CD14-positive monocyte (primary cell): ENCODE data around the gene PHLDB3. TPM values are rescaled to one million over a fixed set of nuclear protein-coding genes. Genes with fewer than 3 reads are reported as not detected.
A peak's percentile ranks its signal among the peaks of the same experiment; 100 is the strongest.

Source experiments
- DNase-seq, 3 donors: peaks; one replicate each; pipeline ENCODE4 v3.0.0-alpha.2; 2011 to 2022
- H2AFZ ChIP-seq: 2 replicates; pipeline ENCODE4 v1.6.0; 2012; ENCODE audit warnings: mild to moderate bottlenecking, low read depth, low read length, inconsistent platforms; ENCODE audit not compliant: insufficient read depth, poor library complexity, severe bottlenecking
- H3K27ac ChIP-seq, 2 donors: 1 replicate in 1 of 2; 2 replicates in 1 of 2; pipeline ENCODE4 v1.5.1; 2012 to 2013; ENCODE audit warnings: low read length in 2 of 2, control low read depth in 1 of 2, inconsistent platforms in 1 of 2, low read depth in 1 of 2, mild to moderate bottlenecking in 1 of 2
- H3K27me3 ChIP-seq, 2 donors: one replicate each; pipeline versions ENCODE4 v1.6.0 to v1.6.1; 2011 to 2013; ENCODE audit warnings: low read length in 2 of 2; ENCODE audit not compliant: control insufficient read depth in 2 of 2, insufficient read depth in 2 of 2
- H3K36me3 ChIP-seq, 2 donors: replicated peaks in 1 of 2; 1 replicate in 1 of 2; 2 replicates in 1 of 2; pipeline versions ENCODE4 v1.5.1 to v1.6.1; 2012 to 2013; ENCODE audit warnings: low read length in 2 of 2, control low read depth in 1 of 2, inconsistent platforms in 1 of 2, mild to moderate bottlenecking in 1 of 2; ENCODE audit not compliant: insufficient read depth in 2 of 2, control insufficient read depth in 1 of 2
- H3K4me1 ChIP-seq, 2 donors: 1 replicate in 1 of 2; 2 replicates in 1 of 2; pipeline versions ENCODE4 v1.5.1 to v1.6.1; 2012 to 2013; ENCODE audit warnings: low read length in 2 of 2, control low read depth in 1 of 2, inconsistent platforms in 1 of 2, mild to moderate bottlenecking in 1 of 2, moderate library complexity in 1 of 2; ENCODE audit not compliant: insufficient read depth in 2 of 2, control insufficient read depth in 1 of 2
- H3K4me2 ChIP-seq: replicated peaks from 2 replicates; pipeline ENCODE3; 2012; ENCODE audit warnings: low read length, moderate library complexity, mild to moderate bottlenecking; ENCODE audit not compliant: poor library complexity, severe bottlenecking; ENCODE audit errors: extremely low read depth
- H3K4me3 ChIP-seq, 3 experiments: fragments of 200-600 bp in 1 of 3; sonication (generic) in 1 of 3; replicated peaks in 1 of 3; 1 replicate in 2 of 3; 2 replicates in 1 of 3; pipeline ENCODE4 v1.5.1; 2011 to 2013; ENCODE audit warnings: low read length in 3 of 3, mild to moderate bottlenecking in 3 of 3, control low read depth in 2 of 3, low read depth in 2 of 3, inconsistent platforms in 1 of 3, moderate library complexity in 1 of 3
- H3K79me2 ChIP-seq: 2 replicates; pipeline ENCODE4 v1.6.0; 2012; ENCODE audit warnings: mild to moderate bottlenecking, control low read depth, inconsistent platforms, low read length, moderate library complexity; ENCODE audit not compliant: insufficient read depth
- H3K9ac ChIP-seq: 2 replicates; pipeline ENCODE4 v1.6.0; 2017; ENCODE audit warnings: low read length, mild to moderate bottlenecking; ENCODE audit not compliant: insufficient read depth, poor library complexity, severe bottlenecking
- H3K9me3 ChIP-seq, 2 donors: replicated peaks in 1 of 2; 1 replicate in 1 of 2; 2 replicates in 1 of 2; pipeline versions ENCODE4 v1.5.1 to v1.6.1; 2012 to 2013; ENCODE audit warnings: low read length in 2 of 2, control low read depth in 1 of 2; ENCODE audit not compliant: control insufficient read depth in 1 of 2, insufficient read depth in 1 of 2
- H4K20me1 ChIP-seq: 2 replicates; pipeline ENCODE4 v1.6.0; 2012; ENCODE audit warnings: mild to moderate bottlenecking, low read length, control low read depth, moderate library complexity; ENCODE audit not compliant: insufficient read depth
- H3K27ac Mint-ChIP-seq, 7 donors: one replicate each; pipeline ENCODE4 v1.8.0; 2020; ENCODE audit warnings: mild to moderate bottlenecking in 7 of 7, mixed read lengths in 7 of 7, moderate library complexity in 6 of 7, inconsistent platforms in 2 of 7
- H3K27me3 Mint-ChIP-seq, 3 donors: one replicate each; pipeline ENCODE4 v1.8.0; 2021 to 2022; ENCODE audit warnings: low read depth in 3 of 3, mild to moderate bottlenecking in 3 of 3, mixed read lengths in 3 of 3, moderate library complexity in 3 of 3, inconsistent platforms in 1 of 3
- H3K36me3 Mint-ChIP-seq, 2 donors: one replicate each; pipeline ENCODE4 v1.8.0; 2020; ENCODE audit warnings: mixed read lengths in 2 of 2, inconsistent platforms in 1 of 2, mild to moderate bottlenecking in 1 of 2
- H3K4me1 Mint-ChIP-seq: one replicate; pipeline ENCODE4 v1.8.0; 2020; ENCODE audit warnings: mild to moderate bottlenecking, mixed read lengths
- H3K4me3 Mint-ChIP-seq, 2 donors: one replicate each; pipeline ENCODE4 v1.8.0; 2020; ENCODE audit warnings: mild to moderate bottlenecking in 2 of 2, mixed read lengths in 2 of 2, moderate library complexity in 1 of 2
- H3K9me3 Mint-ChIP-seq, 7 donors: one replicate each; pipeline ENCODE4 v1.8.0; 2020 to 2022; ENCODE audit warnings: mixed read lengths in 7 of 7, mild to moderate bottlenecking in 6 of 7, moderate library complexity in 6 of 7, inconsistent platforms in 2 of 7
- WGBS: methylation state at CpG from one replicate; pipeline ENCODE4 v1.1.5; 2013; ENCODE audit warnings: missing lambda C conversion rate; ENCODE audit not compliant: insufficient coverage; 5-methylcytosine and 5-hydroxymethylcytosine counted together
- intact Hi-C, 2 donors: fragments of 100-400 bp; cut with micrococcal nuclease; formaldehyde crosslinking; loops; one replicate each; pipeline versions ENCODE4 v1.15.0 to v1.15.1; 2023
- polyA plus RNA-seq, 3 donors: library from polyadenylated mRNA; depleted of rRNA in 1 of 3; unstranded in 2 of 3; stranded (reverse) in 1 of 3; fragments of 300-500 nt in 2 of 3; fragments of >200 nt in 1 of 3; fragmentation: Illumina TruSeq in 2 of 3; gene quantifications; 1 replicate in 2 of 3; 2 replicates in 1 of 3; pipeline ENCODE4 v1.2.3, GENCODE V29; 2012 to 2021
- TF ChIP-seq, protein P1 (sequence below): fragments of 200-600 bp; IDR thresholded peaks from one replicate; pipeline ENCODE4 v1.8.0; 2022; ENCODE audit warnings: antibody characterized with exemption, mild to moderate bottlenecking

PHLDB3 gene
- polyA plus RNA-seq, 3 donors = 1.4 to 3.4 (median 1.7) TPM

DNA sequence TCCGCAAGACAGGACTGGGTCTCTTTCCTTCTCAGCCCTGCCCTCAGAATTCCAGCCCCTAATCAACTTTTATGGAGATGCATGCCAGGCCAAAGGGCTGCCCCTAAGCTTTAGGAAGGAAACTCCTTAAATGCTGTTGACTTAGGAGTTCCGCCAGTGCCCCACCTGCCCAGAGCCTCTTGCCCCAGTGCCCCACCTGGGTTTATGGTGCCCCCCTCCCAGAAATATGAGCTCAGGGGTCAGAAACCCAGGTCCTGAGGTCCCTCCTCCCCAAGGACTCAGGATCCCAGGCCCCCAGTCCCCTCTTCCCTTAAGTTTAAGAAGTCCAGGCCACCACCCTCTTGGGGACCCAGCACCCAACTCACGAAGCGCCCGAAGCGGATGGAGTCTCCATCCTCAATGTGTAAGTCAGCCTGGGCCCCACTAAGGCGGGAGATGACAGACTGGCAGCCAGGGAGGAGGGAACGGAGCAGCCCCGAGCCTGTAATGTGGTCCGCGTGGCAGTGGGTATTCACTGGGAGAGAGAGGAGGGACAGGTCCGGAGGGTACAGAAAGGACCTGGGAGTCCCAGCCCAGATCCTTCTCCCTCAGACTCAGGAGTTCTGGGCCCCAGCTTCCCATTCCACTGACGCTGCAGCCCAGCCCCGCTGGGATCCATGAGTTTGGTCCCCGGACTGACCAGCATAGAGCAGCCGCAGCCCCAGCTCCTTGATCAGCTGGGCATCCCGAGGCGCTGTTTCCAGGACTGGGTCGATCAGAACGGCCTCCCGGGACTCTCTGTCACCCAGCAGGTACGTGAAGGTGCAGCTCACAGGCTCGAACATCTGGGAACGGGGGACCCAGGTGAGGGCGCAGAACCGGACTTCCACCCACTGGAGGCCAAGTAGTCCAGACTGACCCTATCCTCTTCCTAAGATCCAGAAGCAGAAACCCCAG, 21.6 kb upstream of the PHLDB3 start:
- Histone ChIP-seq H3K9ac (peak overlapping the region; percentile 89), H4K20me1 (peaks cover 4% of the 10 kb centered on the region), H2AFZ (peak overlapping the region; percentile 96), H3K36me3 (peaks cover 0 to 8% of the 10 kb centered on the region in 2 donors), H3K9me3 (no peaks in the 10 kb centered on the region), H3K4me2 (peak overlapping the region; percentile 99), H3K79me2 (peaks cover 54% of the 10 kb centered on the region), H3K4me1 (peaks cover 26 to 38% of the 10 kb centered on the region in 2 donors), H3K4me3 (peak overlapping the region; percentile 44 to 98 (median 91)), H3K27me3 (no peaks in the 10 kb centered on the region), H3K27ac (peak overlapping the region; percentile 60 to 89)
- H3K4me3 Mint-ChIP-seq = peak overlapping the region; percentile 90 to 98
- 0% methylated on average over 26 of the region's 26 CpGs for WGBS
- H3K9me3 Mint-ChIP-seq = no peaks in the 10 kb centered on the region
- TF ChIP-seq, protein P1, sequence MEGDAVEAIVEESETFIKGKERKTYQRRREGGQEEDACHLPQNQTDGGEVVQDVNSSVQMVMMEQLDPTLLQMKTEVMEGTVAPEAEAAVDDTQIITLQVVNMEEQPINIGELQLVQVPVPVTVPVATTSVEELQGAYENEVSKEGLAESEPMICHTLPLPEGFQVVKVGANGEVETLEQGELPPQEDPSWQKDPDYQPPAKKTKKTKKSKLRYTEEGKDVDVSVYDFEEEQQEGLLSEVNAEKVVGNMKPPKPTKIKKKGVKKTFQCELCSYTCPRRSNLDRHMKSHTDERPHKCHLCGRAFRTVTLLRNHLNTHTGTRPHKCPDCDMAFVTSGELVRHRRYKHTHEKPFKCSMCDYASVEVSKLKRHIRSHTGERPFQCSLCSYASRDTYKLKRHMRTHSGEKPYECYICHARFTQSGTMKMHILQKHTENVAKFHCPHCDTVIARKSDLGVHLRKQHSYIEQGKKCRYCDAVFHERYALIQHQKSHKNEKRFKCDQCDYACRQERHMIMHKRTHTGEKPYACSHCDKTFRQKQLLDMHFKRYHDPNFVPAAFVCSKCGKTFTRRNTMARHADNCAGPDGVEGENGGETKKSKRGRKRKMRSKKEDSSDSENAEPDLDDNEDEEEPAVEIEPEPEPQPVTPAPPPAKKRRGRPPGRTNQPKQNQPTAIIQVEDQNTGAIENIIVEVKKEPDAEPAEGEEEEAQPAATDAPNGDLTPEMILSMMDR = no peak
- peaks cover 4 to 16% of the 10 kb centered on the region in 2 donors for H3K36me3 Mint-ChIP-seq
- intact Hi-C loops = loop anchor here in 1 of 2 donors (2.0 kb wide), 1 partner anchor 69 kb away; no protein-coding TSS in a partner anchor
- peak in 2 of 3 donors; percentile 9 to 26 for DNase-seq
- H3K4me1 Mint-ChIP-seq = peaks cover 33% of the 10 kb centered on the region
- H3K27ac Mint-ChIP-seq = peak overlapping the region; percentile 73 to 97 (median 92)
- peaks cover 0 to 2% (median 1%) of the 10 kb centered on the region in 3 donors for H3K27me3 Mint-ChIP-seq
